COLO668 (cell line): ENCODE results near the gene PLCB1.
"Not testable (repeated sequence)": the region's sequence is repeated elsewhere in the genome, so short reads cannot be mapped to it uniquely, and the experiment has no call there.

Experiments used
- DNase-seq: peaks from one replicate; lab custom pipeline; 2025; ENCODE audit not compliant: unreplicated experiment; lab: John Stamatoyannopoulos, UW

Gene PLCB1

GRCh38 chr20:8431538-8432434, 299.7 kb downstream of the PLCB1 start:
- no peak for DNase-seq

GRCh38 chr20:8432435-8433148, 300.5 kb downstream of the PLCB1 start:
- no peak for DNase-seq

DNA sequence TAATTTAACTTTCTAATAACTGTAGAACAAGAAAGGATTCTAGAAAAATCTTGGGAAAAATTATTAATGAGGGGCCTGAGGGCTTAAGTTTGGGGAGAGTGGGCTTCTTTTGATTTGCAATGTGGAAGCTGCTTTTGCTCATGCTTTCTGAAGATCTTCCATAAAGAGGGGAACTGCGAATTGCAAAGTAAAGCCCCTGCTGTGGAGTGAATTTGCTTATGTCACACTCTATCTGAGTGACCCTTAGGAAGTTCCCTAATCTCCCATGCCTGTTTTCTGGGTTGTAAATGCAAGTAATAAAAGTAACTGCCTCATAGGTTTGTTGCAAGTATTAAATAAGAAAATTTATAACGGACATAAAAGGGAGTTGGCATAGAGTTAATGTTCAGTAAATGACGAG, 301.2 kb downstream of the PLCB1 start:
- DNase-seq: no peak

- DNase-seq: no peak
Measured at GRCh38 chr20:8434326-8434876, 302.3 kb downstream of the PLCB1 start.

DNA sequence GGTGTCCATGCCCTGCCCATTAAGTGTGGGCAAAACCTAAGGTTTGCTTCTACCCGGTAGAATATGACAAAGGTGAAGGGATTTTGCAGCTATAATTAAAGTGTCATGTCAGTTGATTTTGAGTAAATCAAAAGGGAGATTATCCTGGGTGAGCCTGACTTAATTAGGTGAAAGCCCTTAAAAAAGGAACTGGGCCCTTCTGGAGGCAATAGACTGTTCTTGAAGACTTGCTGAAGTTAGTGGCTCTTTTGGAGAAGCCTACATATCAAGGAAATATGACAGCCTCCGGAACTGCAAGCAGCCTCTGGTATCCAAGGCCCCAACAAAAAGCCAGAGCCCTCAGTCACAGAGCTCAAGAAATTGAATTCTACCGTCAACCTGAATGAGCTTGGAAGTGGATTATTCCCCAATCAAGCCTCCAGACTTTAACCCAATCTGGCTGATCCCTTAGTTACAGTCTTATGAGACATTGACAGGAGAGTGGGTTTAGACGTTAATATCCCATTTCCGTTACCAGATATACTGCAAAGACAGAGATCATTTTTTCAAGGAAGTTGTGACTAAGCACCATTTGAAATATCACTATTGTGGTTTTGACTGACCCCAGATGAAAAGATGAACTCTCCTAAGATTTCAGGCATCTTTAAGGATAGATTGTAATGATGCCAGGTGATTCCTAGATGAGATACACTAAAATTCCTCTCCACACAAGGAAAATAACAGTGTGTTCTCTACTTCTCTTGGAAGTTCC, 303.4 kb downstream of the PLCB1 start:
- no peak for DNase-seq

GRCh38 chr20:8436938-8437337, 304.9 kb downstream of the PLCB1 start:
- not testable (repeated sequence) for DNase-seq

DNA sequence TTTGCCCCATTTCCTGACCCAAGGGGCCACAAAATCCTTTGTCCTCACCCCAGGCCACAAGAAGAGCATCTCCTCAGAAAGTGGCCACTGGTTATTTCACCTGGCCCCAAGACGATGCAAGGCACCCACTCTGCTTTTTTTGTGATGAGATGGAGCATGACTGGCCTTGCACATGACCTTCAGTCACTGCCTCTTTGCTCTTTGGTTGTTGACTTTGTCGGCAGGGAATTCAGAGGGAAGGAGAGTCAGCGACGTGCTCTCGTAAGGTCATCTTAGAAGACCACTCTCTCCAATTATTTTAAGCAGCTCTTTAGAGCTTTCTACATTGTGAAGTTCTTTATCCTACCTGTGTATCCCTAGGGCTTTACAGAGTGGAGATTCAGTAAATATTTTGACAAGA, 306.7 kb downstream of the PLCB1 start:
- no peak for DNase-seq

GRCh38 chr20:8443464-8444072, 311.5 kb downstream of the PLCB1 start:
- no peak for DNase-seq

DNA sequence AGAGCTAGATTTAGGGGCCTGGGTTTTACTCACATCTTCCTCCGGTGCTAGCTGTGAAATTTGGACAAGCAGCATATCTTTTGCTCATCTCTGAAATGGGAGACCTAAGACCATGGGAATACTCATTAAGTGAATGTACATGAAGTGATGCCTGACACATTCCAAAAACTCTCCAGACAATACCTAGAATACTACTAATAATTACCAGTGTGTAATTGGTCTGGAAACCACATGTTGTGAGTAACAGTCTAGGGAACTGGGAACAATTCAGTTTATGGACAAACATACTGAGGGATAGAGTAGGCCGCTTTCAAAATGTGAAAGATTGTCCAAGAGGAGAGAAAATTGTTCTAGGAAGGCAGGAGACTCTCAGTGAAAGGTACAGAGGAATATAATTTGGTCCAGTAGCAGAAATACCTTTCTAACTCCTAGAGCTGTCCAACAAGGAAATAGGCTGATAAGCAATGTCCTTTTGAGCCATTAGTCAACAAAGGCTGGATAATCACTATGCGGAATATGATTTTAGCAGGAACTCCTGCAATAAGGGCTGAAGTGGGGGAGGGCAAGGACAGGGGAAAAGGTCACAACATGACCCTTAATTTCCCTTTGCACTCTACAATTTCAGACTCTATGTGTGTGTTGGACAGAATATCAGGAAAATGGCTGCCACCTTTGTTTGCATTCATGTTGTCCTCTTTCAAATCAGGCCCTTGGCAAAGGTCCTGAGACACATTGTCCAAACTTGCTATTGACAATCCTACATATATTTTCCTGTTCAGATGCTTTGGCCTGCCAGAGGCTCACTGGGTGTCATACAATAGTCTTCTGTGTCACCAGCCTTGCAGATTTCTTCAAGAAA, 315.4 kb downstream of the PLCB1 start:
- DNase-seq: no peak

DNA sequence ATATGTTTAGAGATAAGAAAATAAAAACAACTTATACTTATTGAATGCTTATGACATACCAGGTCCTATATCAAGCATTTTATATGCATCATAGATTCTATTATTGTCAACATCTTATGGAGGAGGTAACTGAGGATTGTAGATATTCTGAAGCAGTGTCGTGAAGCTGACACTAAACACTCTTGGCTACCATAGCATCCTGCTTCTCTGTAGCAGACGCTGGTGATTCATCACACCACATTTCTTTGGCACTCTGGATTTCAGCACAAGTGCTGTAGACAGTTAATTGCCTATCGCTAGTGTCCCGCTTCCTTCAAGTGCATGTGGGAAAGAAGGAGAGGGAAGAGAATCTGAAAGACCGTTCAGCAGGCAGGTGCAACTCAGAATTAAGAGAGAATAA, 317.1 kb downstream of the PLCB1 start:
- no peak for DNase-seq

DNA sequence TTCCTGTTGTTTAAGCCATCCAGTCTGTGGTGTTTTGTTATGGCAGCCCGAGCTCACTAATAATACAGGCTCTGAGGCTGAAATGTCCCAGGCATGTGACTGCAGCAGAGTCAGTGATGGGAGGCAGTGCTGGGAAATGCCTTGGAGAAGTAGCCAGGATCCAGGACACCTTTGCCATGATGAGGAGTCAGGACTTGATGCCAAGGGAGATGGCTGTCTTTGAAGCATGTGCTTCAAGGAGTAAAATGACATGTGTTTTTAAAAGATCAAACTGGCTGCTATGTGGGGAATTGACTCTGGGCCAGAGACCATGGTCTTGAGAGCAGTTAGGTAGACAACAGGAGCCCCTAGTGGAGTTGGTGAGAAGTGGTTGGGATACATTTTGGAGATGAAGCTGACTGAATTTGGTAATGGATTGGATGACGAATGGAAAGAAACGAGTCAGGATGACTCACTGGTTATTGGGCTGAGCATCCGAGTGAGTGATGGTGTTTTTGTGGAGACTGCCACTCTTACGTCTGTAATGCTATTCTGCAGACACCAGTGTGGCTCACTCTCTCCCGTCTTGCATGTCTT, 322.2 kb downstream of the PLCB1 start:
- no peak for DNase-seq

DNA sequence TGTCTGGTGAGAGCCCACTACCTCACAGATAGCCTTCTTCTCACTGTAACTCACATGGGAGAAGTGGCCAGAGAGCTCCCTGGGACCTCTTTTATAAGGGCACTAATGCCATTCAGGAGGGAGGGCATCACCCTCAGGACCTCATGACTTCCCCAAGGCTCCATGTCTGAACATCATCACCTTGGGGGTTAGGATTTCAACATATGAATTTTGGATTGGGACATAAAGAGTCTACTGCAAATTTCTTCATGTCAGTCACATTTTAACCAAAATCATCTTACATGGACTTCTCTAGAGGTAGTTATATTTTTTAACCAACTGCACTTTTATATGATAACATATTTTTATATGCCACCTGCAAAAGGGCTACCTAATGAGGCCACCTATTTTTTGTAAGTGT, 324.7 kb downstream of the PLCB1 start:
- DNase-seq: no peak

DNA sequence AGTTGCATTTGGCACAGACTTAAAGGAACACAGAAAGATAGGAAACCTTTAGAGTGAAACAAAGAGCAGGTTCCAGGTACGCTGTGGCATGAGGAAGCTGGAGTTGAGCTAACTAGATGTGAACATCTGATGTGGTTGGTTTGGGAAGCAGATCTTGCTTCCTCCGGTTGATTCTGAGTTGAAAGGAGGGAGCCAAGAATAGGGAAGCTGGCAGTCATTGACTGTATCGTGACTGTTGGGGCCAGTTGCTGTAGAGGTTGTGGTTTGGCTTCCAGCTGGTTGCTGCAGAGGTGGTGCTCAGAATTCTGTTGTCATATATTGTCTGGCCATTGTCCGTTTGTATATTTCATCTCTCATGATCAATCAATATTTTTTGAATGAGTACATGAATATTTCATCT, 325.9 kb downstream of the PLCB1 start:
- no peak for DNase-seq

DNA sequence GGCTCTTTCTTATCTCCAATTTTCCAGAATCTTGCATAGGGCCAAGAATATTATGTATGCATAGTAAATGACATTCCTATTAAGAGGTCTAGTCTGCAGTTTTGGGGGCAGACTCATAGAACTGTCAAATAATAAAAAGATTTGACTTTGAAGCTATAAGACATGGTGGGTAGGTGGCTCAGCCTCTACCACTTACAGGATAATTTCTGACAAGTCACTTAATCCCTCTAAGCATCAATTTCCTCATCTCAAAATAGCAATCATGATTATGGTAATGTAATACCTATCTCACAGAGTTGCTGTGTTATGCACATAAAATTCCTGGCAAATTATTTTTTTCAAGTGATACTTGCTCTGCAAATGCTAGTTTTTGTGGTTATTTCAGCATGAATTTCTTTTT, 329.1 kb downstream of the PLCB1 start:
- no peak for DNase-seq

DNA sequence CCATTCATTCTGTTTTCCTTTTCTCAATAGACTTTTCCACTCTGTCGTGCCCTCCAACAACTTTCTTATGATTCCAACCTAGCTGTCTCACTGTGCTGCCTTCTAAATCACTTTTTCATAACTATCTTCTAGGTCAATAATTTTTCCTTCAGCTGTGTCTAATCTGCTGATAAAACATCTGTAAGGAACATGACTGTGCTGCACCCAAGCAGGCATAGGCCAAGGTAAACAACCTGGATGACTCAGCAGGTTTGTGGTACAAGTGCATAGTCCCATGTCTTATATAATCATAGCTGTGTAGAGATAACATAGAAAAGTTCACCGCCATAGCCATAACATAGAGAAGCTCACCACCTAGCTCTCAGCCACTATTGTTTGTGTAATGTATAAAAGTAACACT, 332.3 kb downstream of the PLCB1 start:
- DNase-seq: no peak

DNA sequence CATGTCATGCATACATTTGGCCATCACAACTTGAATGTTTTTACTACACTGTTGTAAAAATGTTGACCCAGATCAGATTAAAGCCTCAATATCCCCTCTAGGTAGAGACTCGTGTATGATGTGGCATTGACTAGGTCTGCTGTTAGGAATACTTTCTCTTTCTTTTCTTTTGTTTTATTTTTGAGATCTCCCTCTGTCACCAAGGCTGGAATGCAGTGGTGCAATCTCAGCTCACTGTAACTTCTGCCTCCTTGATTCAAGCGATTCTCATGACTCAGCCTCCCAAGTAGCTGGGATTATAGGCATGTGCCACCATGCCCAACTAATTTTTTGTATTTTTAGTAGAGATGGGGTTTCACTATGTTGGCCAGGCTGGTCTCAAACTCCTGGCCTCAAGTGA, 334.7 kb downstream of the PLCB1 start:
- not testable (repeated sequence) for DNase-seq

DNA sequence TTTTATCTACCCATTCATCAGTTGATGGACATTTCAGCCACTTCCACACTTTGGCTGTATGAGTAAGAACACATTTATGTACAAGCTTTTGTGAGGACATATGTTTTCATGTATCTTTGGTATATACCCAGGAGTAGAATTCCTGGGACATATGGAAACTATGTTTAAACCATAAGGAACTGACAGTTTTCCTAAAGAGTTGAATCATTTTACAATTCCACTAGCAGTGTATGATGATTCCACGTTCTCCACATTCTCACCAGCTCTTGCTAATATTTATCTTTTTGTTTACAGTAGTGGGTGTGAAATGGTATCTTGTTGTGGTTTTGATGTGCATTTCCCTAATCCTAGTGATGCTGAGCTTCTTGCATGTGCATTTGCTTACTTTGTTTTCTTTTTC, 338.1 kb downstream of the PLCB1 start:
- DNase-seq: no peak

GRCh38 chr20:8471465-8471864, 339.4 kb downstream of the PLCB1 start:
- DNase-seq: no peak

- no peak for DNase-seq
Measured at GRCh38 chr20:8473459-8473858, 341.4 kb downstream of the PLCB1 start.
